DND-41 (cell line): Measurements from ENCODE around the gene ZC2HC1B.

Source experiments
- EZH2 ChIP-seq: IDR thresholded peaks from 3 replicates; pipeline ENCODE4 v1.6.1; 2012; ENCODE audit warnings: borderline replicate concordance, low read depth, mild to moderate bottlenecking, moderate library complexity, low read length, inconsistent platforms; ENCODE audit not compliant: severe bottlenecking
- TF ChIP-seq, protein P1 (sequence below): IDR thresholded peaks from 2 replicates; pipeline ENCODE4 v1.5.1; 2012; ENCODE audit warnings: borderline replicate concordance, low read length, moderate library complexity, mild to moderate bottlenecking; ENCODE audit not compliant: poor library complexity, severe bottlenecking; ENCODE audit errors: extremely low read depth

DNA sequence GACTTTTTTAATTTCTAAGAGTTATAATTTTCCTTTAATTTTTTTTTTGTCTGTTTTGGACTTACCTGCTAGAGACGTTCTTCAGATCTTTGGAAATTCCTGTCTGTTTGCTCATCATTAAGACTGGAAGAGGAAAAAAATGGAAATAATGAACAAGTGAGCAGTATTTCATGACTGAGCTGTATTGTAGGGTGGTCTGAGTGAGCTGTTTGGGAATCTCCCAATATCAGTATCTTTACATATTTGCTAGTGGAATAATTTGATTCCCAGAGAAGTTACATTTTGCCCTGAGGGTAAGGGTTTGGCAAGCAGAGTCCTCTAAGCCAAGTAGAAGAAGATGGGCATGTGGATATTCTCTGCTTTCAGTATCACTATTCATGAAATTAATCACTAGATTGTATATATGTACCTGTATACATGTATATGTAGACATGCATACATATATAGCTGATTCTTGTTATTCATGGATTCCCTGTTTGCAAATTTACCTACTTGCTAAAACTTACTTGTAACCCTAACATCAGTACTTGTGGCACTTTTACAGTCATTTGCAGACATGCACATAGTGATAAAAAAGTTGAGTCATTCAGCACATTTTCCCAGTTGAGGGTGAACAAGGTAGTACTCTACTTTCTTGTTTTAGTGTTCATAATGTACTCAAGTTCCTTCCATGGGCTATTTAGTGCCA lies 13.5 kb downstream of the ZC2HC1B start:
- TF ChIP-seq, protein P1, sequence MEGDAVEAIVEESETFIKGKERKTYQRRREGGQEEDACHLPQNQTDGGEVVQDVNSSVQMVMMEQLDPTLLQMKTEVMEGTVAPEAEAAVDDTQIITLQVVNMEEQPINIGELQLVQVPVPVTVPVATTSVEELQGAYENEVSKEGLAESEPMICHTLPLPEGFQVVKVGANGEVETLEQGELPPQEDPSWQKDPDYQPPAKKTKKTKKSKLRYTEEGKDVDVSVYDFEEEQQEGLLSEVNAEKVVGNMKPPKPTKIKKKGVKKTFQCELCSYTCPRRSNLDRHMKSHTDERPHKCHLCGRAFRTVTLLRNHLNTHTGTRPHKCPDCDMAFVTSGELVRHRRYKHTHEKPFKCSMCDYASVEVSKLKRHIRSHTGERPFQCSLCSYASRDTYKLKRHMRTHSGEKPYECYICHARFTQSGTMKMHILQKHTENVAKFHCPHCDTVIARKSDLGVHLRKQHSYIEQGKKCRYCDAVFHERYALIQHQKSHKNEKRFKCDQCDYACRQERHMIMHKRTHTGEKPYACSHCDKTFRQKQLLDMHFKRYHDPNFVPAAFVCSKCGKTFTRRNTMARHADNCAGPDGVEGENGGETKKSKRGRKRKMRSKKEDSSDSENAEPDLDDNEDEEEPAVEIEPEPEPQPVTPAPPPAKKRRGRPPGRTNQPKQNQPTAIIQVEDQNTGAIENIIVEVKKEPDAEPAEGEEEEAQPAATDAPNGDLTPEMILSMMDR: no peak
- TF ChIP-seq EZH2: no peak
